PC-3 (cell line): ENCODE results near the gene WHAMM. TPM values are rescaled to one million over a fixed set of nuclear protein-coding genes. Genes with fewer than 3 reads are reported as not detected.

ENCODE experiments used
- ATAC-seq: fragments of 200-7000 bp; cut with Tn5 transposase; 2 replicates; pipeline ENCODE4 v1.9.1; 2020; ENCODE audit warnings: mild to moderate bottlenecking, moderate library complexity
- BruUV-seq: library from RNA; stranded (reverse); fragments of 400-500 nt; replicated peaks from 2 replicates; lab custom pipeline; 2021; lab: Mats Ljungman, UMichigan
- CTCF ChIA-PET: fragments of 300-600 bp; sonication (Branson Sonifier 250); formaldehyde crosslinking; loops from one replicate; lab custom pipeline; 2022; ENCODE audit warnings: antibody characterized with exemption; lab: Charles Lee
- POLR2A ChIA-PET: fragments of 300-600 bp; sonication (Branson Sonifier 250); formaldehyde crosslinking; loops from one replicate; lab custom pipeline; 2022; ENCODE audit warnings: antibody characterized with exemption; ENCODE audit not compliant: unreplicated experiment; lab: Charles Lee
- DNase-seq: peaks from one replicate; pipeline ENCODE4 v3.0.0-alpha.2; 2015
- H2AFZ ChIP-seq: fragments of 300-600 bp; sonication (generic); 2 replicates; pipeline ENCODE4 v1.6.0; 2016; ENCODE audit warnings: antibody characterized with exemption, low read length
- H3F3A ChIP-seq: fragments of 300-600 bp; sonication (generic); one replicate; pipeline ENCODE4 v1.6.0; 2017; ENCODE audit warnings: antibody characterized with exemption, low read length, control low read depth, mild to moderate bottlenecking; ENCODE audit not compliant: unreplicated experiment
- H3K27ac ChIP-seq: fragments of 300-600 bp; sonication (generic); 2 replicates; pipeline ENCODE4 v1.5.1; 2016; ENCODE audit warnings: mild to moderate bottlenecking, low read length
- H3K27me3 ChIP-seq: fragments of 300-600 bp; sonication (generic); 2 replicates; pipeline ENCODE4 v1.6.1; 2016; ENCODE audit warnings: low read length, mixed read lengths
- H3K36me3 ChIP-seq: fragments of 300-600 bp; sonication (generic); 2 replicates; pipeline ENCODE4 v1.6.1; 2016; ENCODE audit warnings: low read depth, mixed run types, low read length, mixed read lengths
- H3K4me1 ChIP-seq: fragments of 300-600 bp; sonication (generic); 2 replicates; pipeline ENCODE4 v1.5.1; 2016; ENCODE audit warnings: low read length; ENCODE audit not compliant: insufficient read depth
- H3K4me2 ChIP-seq: fragments of 300-600 bp; sonication (generic); 2 replicates; pipeline ENCODE4 v1.6.0; 2016; ENCODE audit warnings: low read length
- H3K4me3 ChIP-seq: fragments of 300-600 bp; sonication (generic); 2 replicates; pipeline ENCODE4 v1.5.1; 2016; ENCODE audit warnings: mild to moderate bottlenecking, low read length, mixed read lengths
- H3K79me2 ChIP-seq: fragments of 300-600 bp; sonication (generic); 2 replicates; pipeline ENCODE4 v1.6.1; 2017; ENCODE audit warnings: low read length, mixed read lengths
- H3K9ac ChIP-seq: fragments of 300-600 bp; sonication (generic); 2 replicates; pipeline ENCODE4 v1.6.0; 2016; ENCODE audit warnings: mild to moderate bottlenecking, low read length
- H3K9me2 ChIP-seq: fragments of 300-600 bp; sonication (generic); replicated peaks from 2 replicates; pipeline ENCODE4 v1.6.1; 2016; ENCODE audit warnings: mixed run types, low read length, mixed read lengths
- H3K9me3 ChIP-seq: fragments of 300-600 bp; sonication (generic); 2 replicates; pipeline ENCODE4 v1.6.1; 2016; ENCODE audit warnings: low read length, mixed read lengths
- H4K20me1 ChIP-seq: fragments of 300-600 bp; sonication (generic); 2 replicates; pipeline ENCODE4 v1.6.1; 2016; ENCODE audit warnings: low read length, mixed read lengths
- EZH2 ChIP-seq: fragments of 300-600 bp; sonication (generic); IDR thresholded peaks from one replicate; pipeline ENCODE4 v1.6.1; 2017; ENCODE audit warnings: antibody characterized with exemption, mild to moderate bottlenecking, low read length; ENCODE audit not compliant: unreplicated experiment
- EZH2phosphoT487 ChIP-seq: fragments of 300-600 bp; sonication (generic); IDR thresholded peaks from 2 replicates; pipeline ENCODE4 v1.6.1; 2018; ENCODE audit warnings: mild to moderate bottlenecking, antibody characterized with exemption, low read length, borderline replicate concordance
- intact Hi-C: fragments of 100-400 bp; cut with micrococcal nuclease; formaldehyde crosslinking; loops from 2 replicates; pipeline ENCODE4 v1.9.0; 2023
- total RNA-seq: library from RNA; depleted of rRNA; stranded (reverse); fragments of >200 nt; gene quantifications from 2 replicates; pipeline ENCODE4 v1.2.3, GENCODE V29; 2014
- TF ChIP-seq, protein P1 (sequence below): fragments of 300-600 bp; sonication (generic); conservative IDR thresholded peaks from 2 replicates; pipeline ENCODE4 v1.5.1; 2017; ENCODE audit warnings: antibody characterized with exemption, low read depth, mild to moderate bottlenecking, low read length

WHAMM gene
- total RNA-seq, 1 experiment from 2014 or later: 4.6 TPM

- POLR2A ChIA-PET: interaction anchor here (0.6 to 0.7 kb wide), 2 partner anchors 54 to 214 kb away, joined by 3 to 5 read pairs; no protein-coding TSS in a partner anchor
- Histone ChIP-seq H3K4me1 (peaks cover 10% of the 10 kb centered on the region), H3K79me2 (no peaks in the 10 kb centered on the region), H3K9ac (no peak overlapping the region), H3K36me3 (no peaks in the 10 kb centered on the region), H3K27me3 (peaks cover 3% of the 10 kb centered on the region; the same call in 1 of the 2 replicates), H3K9me3 (no peaks in the 10 kb centered on the region), H3F3A (no peaks in the 10 kb centered on the region), H4K20me1 (no peaks in the 10 kb centered on the region), H3K9me2 (no peaks in the 10 kb centered on the region), H3K27ac (no peak overlapping the region), H2AFZ (no peak overlapping the region), H3K4me3 (no peak overlapping the region), H3K4me2 (no peak overlapping the region)
- DNase-seq: no peak
- TF ChIP-seq EZH2phosphoT487 (no peak), EZH2 (no peak)
- TF ChIP-seq, protein P1, sequence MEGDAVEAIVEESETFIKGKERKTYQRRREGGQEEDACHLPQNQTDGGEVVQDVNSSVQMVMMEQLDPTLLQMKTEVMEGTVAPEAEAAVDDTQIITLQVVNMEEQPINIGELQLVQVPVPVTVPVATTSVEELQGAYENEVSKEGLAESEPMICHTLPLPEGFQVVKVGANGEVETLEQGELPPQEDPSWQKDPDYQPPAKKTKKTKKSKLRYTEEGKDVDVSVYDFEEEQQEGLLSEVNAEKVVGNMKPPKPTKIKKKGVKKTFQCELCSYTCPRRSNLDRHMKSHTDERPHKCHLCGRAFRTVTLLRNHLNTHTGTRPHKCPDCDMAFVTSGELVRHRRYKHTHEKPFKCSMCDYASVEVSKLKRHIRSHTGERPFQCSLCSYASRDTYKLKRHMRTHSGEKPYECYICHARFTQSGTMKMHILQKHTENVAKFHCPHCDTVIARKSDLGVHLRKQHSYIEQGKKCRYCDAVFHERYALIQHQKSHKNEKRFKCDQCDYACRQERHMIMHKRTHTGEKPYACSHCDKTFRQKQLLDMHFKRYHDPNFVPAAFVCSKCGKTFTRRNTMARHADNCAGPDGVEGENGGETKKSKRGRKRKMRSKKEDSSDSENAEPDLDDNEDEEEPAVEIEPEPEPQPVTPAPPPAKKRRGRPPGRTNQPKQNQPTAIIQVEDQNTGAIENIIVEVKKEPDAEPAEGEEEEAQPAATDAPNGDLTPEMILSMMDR: no peak
- intact Hi-C loops: no loop called here
- BruUV-seq: no TSS peak
- CTCF ChIA-PET: no interaction called here
- ATAC-seq: no peak
These were observed 4.9 kb upstream of the WHAMM start for GRCh38 chr15:82804575-82804949.

DNA sequence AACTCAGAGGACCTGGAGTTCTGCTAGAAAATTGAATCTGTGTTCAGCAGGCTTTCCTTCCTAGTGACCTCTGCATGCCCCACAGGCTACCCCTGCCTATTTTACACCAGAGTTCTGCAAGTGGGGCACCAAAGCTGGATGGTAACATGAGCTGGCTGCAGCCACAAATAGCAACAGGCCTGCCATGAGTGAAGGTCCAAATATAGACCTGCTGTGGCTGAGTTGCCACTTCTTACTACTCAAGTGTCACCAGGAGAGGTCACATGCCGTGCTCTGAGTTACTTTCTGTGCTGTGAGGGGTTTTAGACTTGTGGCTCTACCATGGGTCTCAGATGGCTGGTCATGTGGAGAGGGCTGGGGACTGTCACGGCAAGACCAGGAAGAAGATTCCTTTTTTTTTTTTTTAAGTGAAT is 3.4 kb upstream of the WHAMM start, which contains the start of gene FSD2:
Gene FSD2, minus strand, starts transcription at position 76 of the 413 bp plus-strand sequence. CDS start 18,679 bp downstream, outside the sequence.
- H2AFZ ChIP-seq: no peak within 1 kb of the TSS
- no peaks in the 10 kb centered on the region for H3F3A ChIP-seq
- no peaks in the 10 kb centered on the region for H3K9me3 ChIP-seq
- ATAC-seq (no peak), DNase-seq (no peak)
- intact Hi-C loops: loop anchor here (5.0 kb wide), 1 partner anchor 54 kb away; no protein-coding TSS in a partner anchor
- no peaks in the 10 kb centered on the region for H3K36me3 ChIP-seq
- H3K4me2 ChIP-seq: no peak within 1 kb of the TSS
- no TSS peak for BruUV-seq
- no peaks in the 10 kb centered on the region for H4K20me1 ChIP-seq
- H3K27me3 ChIP-seq: peaks cover 3% of the 10 kb centered on the region; the same call in 1 of the 2 replicates
- H3K9me2 ChIP-seq: no peaks in the 10 kb centered on the region
- H3K27ac ChIP-seq: no peak within 1 kb of the TSS
- TF ChIP-seq EZH2phosphoT487 (no peak), EZH2 (no peak)
- TF ChIP-seq, protein P1: no peak
- H3K79me2 ChIP-seq: peaks cover 9% of the 10 kb centered on the region
- H3K4me1 ChIP-seq: peaks cover 10% of the 10 kb centered on the region
- H3K9ac ChIP-seq: no peak within 1 kb of the TSS
- CTCF ChIA-PET: no interaction called here
- POLR2A ChIA-PET: no interaction called here
- no peak within 1 kb of the TSS for H3K4me3 ChIP-seq

DNA sequence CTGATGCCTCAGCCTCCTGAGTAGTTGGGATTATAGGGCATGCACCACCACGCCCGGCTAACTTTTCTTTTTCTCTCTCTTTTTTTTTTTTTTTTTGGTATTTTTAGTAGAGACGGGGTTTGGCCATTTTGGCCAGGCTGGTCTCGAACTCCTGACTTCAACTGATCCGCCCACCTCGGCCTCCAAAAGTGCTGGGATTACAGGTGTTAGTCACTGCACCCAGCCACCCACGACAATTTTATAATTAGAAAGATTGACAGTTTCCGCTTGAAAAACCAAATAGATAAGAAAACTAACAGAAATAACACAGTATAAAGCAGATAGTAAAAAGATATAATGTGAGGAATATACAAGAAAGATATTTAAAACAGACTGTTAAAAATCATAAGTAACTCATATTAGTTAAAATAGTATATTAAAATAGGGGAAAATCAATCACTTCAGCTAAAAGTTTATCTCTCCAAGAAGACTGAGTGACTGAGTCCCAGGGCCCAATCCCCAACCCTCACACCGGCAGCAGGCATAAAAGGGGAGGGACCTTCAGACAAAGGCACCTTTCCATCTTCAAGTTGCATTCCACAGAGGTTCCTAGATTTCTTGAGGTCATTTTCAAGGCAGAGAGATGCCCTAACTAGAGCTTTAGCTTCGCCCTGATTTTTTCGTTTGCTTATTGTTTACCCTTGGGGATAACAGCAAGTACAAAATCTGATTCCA is 1.4 kb upstream of the WHAMM start:
- DNase-seq (no peak), ATAC-seq (no peak)
- Histone ChIP-seq H3K9ac (no peak overlapping the region), H3K4me3 (peak overlapping the region; percentile 90; the same call in 1 of the 2 replicates), H4K20me1 (0 out of 2 replicates have a peak, but pooled peaks cover 5% of the 10 kb centered on the region), H3K9me3 (no peaks in the 10 kb centered on the region), H3K27ac (no peak overlapping the region), H3K4me1 (peaks cover 16% of the 10 kb centered on the region), H3K9me2 (no peaks in the 10 kb centered on the region), H3K4me2 (peak overlapping the region; percentile 82), H3K27me3 (no peaks in the 10 kb centered on the region), H3K79me2 (peaks cover 29% of the 10 kb centered on the region), H3F3A (no peaks in the 10 kb centered on the region), H2AFZ (peak overlapping the region; percentile 86), H3K36me3 (no peaks in the 10 kb centered on the region)
- POLR2A ChIA-PET: no interaction called here
- BruUV-seq: no TSS peak
- TF ChIP-seq, protein P1: no peak
- TF ChIP-seq EZH2 (no peak), EZH2phosphoT487 (no peak)
- CTCF ChIA-PET: no interaction called here
- intact Hi-C loops: loop anchor here (5.0 kb wide), 1 partner anchor 56 kb away; no protein-coding TSS in a partner anchor
